GM19043 (cell line): ENCODE measurements around the gene HNRNPCL4.
"Not testable (repeated sequence)": the region's sequence is repeated elsewhere in the genome, so short reads cannot be mapped to it uniquely, and the experiment has no call there.

Experiments
- ATAC-seq: cut with Tn5 transposase; IDR thresholded peaks from one replicate; pipeline ENCODE4 v1.9.1; 2021; ENCODE audit warnings: low read depth; ENCODE audit not compliant: unreplicated experiment

Gene HNRNPCL4

DNA sequence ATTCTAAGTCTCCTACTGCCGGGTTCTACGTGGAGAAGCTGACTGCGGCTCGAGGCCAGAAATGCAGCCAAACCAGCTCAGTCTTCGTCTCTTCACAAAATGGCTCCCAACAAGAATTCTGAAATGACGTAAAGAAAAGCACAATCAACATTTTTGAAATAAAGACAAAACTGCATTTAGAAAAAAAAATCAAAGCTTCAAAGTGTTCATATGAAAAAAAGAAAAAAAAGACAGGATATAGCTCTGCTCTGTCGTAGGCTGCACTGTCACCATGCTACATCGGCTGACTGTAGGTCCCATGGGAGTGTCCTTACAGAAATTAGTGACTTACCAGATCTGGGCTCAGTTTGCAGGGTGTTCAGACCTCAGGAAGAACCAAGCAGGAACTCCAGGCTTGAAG, at the start of gene HNRNPCL4:
HNRNPCL4 (minus strand) TSS at position 101 of the 400 bp plus-strand sequence. CDS start 164 bp downstream, outside the sequence.
- ATAC-seq: not testable (repeated sequence)

DNA sequence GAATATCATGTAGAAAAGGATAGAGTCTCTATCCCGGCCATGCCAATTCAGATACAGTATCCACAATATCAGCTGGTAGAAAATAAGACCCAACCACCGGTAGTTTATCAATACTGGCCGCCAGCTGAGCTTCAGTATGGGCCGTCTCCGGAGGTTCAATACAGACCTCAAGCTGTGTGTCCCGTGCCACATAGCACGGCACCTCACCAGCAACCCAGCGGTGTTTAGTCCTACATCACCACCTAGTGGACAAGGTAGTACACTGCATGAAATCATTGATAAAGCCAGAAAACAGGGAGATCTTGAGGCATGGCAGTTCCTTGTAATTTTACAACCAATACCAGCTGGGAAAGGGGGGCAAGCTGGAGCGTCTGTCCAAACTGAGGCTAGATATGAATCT, 43.3 kb upstream of the HNRNPCL4 start:
- ATAC-seq: not testable (repeated sequence)

DNA sequence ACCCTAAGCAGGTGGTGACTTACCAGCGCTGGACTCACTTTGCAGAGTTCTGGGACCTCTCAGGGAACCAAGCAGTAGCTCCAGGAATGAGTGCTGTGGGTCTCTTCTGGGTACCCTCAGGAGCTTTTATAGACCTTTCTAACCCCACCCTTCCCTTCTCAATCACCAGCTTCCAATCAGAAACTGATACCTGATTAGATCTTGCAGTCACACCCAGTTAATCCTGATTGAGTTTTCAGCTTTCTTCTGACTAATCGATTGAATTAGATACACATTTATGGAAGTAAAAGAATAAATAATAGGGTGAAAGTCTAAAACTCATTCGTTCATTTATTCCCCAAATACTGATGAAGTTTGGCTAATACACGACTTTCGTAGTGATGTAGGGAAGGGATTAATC, 35.9 kb upstream of the HNRNPCL4 start, which contains the start of gene PRAMEF13:
PRAMEF13 (minus strand) TSS at position 101 of the 400 bp plus-strand sequence. CDS start 1,820 bp downstream, outside the sequence.
- not testable (repeated sequence) for ATAC-seq

DNA sequence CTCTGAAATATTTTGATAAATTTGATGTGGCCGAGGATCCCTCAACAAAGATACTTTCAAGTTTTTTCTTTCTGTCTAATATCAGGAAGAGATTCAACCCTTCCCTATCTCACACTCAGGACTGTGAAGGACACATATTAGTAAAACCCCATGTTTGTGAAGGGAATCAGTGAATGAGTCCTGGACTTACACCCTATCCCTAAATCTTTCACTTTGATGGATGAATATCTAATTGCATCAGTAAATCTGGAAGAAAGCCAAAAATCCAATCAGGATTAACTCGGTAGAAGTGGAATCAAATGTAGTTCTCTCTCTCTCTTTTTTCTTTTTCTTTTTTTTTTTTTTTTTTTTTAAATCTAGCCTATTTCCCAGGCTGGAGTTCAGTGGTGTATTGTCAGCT, 6.1 kb upstream of the HNRNPCL4 start, which contains the start of gene PRAMEF9:
PRAMEF9 (plus strand) TSS at position 301 of the 400 bp plus-strand sequence. CDS start 3,433 bp downstream, outside the sequence.
- not testable (repeated sequence) for ATAC-seq

DNA sequence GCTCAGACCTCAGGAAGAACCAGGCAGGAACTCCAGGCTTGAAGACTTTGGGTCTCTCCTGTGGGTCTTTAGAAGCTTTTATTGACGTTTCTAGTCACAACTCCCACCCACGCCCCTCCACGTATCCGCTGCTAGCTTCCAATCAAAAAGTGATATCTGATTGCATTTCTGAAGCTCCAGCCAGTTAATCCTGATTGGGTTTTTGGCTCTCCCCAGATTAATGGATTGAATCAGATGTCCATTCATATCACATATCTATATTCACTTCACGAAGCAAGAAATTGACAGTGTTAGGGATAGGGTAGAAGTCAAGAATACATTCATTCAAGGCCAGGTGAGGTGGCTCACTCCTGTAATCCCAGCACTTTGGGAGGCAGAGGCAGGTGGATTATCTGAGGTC, 9.5 kb downstream of the HNRNPCL4 start, which contains the start of gene PRAMEF26:
PRAMEF26 (minus strand) TSS at position 101 of the 400 bp plus-strand sequence. CDS start 2,914 bp downstream, outside the sequence.
- ATAC-seq: not testable (repeated sequence)

DNA sequence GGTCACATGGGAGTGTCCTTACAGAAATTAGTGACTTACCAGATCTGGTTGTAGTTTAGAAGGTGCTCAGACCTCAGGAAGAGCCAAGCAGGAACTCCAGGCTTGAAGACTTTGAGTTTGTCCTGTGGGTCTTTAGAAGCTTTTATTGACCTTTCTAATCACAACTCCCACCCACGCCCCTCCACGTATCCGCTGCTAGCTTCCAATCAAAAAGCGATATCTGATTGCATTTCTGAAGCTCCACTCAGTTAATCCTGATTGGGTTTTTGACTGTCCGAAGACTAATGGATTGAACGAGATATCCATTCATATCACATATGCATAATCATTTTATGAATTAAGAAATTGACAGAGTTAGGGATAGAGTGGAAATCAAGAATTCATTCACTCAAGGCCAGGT, 48.7 kb downstream of the HNRNPCL4 start, which contains the start of gene HNRNPCL2:
HNRNPCL2 (minus strand) TSS at position 101 of the 400 bp plus-strand sequence. CDS start 454 bp downstream, outside the sequence.
- ATAC-seq: not testable (repeated sequence)
